Right lobe of liver (tissue), 4 donors: ENCODE results near the gene ST8SIA3.

ENCODE experiments used
- POLR2A ChIP-seq: fragments of 450-650 bp; IDR thresholded peaks from one replicate; pipeline ENCODE4 v1.6.1; 2017; ENCODE audit warnings: antibody characterized with exemption, mild to moderate bottlenecking
- TF ChIP-seq, protein P1 (sequence below), 4 donors: fragments of 200-600 bp in 3 of 4; fragments of 450-650 bp in 1 of 4; IDR thresholded peaks; one replicate each; pipeline versions ENCODE4 v1.5.1 to v1.8.0; 2016 to 2022; ENCODE audit warnings: antibody characterized with exemption in 4 of 4, mild to moderate bottlenecking in 2 of 4
- donor health status: DM: no; HTN: no; CAD: no.
- donor health status: DM: no; HTN: no; CAD: no.
- donor health status: DM: no; HTN: yes; CAD: no.

DNA sequence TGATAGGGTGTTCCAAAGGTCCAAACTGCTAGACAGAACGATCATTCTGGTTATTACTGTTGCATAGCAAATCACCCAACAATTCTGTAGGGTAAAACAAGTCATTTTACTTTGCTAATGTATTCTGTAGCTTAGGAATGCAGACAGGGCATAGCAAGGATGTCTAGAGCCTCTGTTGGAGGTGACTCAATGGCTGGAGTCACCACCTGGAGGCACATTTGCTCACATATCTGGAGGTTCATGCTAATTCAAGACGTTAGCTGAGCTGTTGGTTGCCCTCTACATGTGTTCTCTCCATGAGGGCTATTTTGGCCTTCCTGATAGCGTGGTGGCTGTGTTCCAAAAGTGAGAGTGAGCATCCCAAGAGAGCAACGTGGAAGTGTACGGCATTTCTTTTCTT is 22.5 kb upstream of the ST8SIA3 start:
- TF ChIP-seq, protein P1, sequence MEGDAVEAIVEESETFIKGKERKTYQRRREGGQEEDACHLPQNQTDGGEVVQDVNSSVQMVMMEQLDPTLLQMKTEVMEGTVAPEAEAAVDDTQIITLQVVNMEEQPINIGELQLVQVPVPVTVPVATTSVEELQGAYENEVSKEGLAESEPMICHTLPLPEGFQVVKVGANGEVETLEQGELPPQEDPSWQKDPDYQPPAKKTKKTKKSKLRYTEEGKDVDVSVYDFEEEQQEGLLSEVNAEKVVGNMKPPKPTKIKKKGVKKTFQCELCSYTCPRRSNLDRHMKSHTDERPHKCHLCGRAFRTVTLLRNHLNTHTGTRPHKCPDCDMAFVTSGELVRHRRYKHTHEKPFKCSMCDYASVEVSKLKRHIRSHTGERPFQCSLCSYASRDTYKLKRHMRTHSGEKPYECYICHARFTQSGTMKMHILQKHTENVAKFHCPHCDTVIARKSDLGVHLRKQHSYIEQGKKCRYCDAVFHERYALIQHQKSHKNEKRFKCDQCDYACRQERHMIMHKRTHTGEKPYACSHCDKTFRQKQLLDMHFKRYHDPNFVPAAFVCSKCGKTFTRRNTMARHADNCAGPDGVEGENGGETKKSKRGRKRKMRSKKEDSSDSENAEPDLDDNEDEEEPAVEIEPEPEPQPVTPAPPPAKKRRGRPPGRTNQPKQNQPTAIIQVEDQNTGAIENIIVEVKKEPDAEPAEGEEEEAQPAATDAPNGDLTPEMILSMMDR (IDR thresholded peaks at IDR 0.05), result no peak
- TF ChIP-seq POLR2A, result no peak
